ENCODE measurements around the gene C3AR1.

The C3AR1 gene

GRCh38 chr12:8011331-8011730 lies 54.8 kb downstream of the C3AR1 start:
- Histone ChIP-seq H3K9me3 (ENCODE audit: control insufficient read depth, low read length) (no peaks in the 10 kb centered on the region), H3K27ac (ENCODE audit: insufficient read depth, low read depth, low read length, poor library complexity, severe bottlenecking) (no peak overlapping the region), H3K36me3 (ENCODE audit: control insufficient read depth, insufficient read depth, low read length) (no peaks in the 10 kb centered on the region), H3K4me3 (ENCODE audit: insufficient read depth, low read depth, low read length) (no peak overlapping the region), H3K27me3 (ENCODE audit: control insufficient read depth, insufficient read depth, low read length, poor library complexity, severe bottlenecking) (no peaks in the 10 kb centered on the region), H3K4me1 (ENCODE audit: control insufficient read depth, insufficient read depth, low read length) (no peaks in the 10 kb centered on the region)
- 86 to 97% methylated on average over 7 of the region's 7 CpGs for WGBS, 2 experiments

All from ectodermal cell (in vitro differentiated cells).